SIG-M5 treated with dmso at 0.1 percent for 504 hours (cell line): ENCODE results near the gene YRDC.

Source experiments
- DNase-seq: peaks from one replicate; lab custom pipeline; 2025; ENCODE audit not compliant: unreplicated experiment; lab: John Stamatoyannopoulos, UW

YRDC gene, protein sequence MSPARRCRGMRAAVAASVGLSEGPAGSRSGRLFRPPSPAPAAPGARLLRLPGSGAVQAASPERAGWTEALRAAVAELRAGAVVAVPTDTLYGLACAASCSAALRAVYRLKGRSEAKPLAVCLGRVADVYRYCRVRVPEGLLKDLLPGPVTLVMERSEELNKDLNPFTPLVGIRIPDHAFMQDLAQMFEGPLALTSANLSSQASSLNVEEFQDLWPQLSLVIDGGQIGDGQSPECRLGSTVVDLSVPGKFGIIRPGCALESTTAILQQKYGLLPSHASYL

DNA sequence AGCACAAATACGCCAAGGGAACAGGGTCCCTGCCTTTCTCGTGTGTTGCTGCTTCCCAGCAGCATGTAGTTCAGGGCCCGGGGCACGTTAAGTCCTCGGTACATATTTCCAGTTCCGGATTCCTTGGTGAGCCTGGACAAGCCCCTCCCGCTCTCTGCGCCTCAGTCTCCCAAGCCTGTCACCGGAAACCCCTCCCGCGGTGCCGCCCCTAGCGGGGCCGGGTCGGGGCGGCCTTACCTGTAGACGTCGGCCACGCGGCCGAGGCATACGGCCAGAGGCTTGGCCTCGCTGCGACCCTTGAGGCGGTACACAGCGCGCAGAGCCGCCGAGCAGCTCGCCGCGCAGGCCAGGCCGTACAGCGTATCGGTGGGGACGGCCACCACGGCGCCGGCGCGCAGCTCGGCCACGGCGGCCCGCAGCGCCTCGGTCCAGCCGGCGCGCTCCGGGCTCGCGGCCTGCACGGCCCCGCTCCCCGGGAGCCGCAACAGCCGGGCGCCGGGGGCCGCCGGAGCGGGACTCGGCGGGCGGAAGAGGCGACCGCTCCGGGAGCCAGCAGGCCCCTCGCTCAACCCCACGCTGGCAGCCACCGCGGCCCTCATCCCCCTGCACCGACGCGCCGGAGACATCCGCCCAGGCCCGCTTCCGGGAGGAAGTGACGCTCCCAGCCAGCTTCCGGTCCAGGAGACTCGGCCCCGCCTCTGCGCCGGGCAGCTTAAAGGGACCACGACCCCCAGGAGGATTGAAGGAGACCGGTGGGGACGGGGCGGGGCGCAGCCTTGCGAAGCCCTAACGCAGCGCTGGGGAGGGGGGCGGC is at the start of gene YRDC, which contains the start of gene C1orf122:
YRDC (minus strand) TSS at position 654 of the 814 bp plus-strand sequence; CDS start at position 626, 28 bp downstream.
C1orf122 (plus strand) TSS at position 236 of the 814 bp plus-strand sequence. CDS start 615 bp downstream, outside the sequence.
- peak; percentile 89 for DNase-seq

- no peak for DNase-seq
Observed at GRCh38 chr1:37854406-37854805, 46.4 kb upstream of the YRDC start.

DNA sequence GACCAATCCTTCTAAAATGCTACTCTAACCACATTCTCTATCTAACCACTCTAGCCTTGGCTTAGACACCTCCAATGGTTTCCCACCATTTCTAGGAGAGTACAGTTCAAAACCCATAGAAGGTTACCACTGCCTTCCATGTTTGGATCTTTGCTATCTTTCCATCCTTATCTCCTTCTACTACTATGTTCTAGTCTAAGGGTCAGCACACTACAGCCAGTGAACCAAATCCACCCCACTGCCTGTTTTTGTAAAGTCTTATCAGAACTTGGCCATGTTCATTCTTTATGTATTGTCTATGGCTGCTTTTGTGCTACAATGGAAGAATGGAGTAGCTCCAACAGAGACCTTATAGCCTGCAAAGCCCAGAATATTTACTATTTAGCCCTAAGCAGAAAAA is 45.1 kb upstream of the YRDC start:
- no peak for DNase-seq

DNA sequence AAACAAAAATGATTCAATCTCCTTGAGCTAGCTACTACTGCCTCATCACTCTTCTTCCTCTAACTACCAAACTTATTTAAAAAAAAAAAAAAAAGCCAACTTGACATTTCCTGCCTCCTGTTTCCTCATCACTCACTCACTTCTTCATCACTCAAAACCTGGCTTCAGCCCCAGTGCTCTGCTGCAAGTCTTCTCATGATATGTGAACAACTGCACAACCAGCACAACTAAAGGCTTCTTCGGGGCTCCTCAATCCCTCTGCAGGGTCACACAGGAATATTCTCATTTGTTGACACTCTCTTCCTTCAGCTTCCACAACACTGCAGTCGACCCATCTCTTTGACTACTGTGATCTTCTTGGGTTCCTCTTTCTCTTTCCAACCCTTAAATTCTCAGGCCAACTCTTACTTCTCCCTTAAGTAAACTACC is 43.8 kb upstream of the YRDC start:
- peak; percentile 82 for DNase-seq

DNA sequence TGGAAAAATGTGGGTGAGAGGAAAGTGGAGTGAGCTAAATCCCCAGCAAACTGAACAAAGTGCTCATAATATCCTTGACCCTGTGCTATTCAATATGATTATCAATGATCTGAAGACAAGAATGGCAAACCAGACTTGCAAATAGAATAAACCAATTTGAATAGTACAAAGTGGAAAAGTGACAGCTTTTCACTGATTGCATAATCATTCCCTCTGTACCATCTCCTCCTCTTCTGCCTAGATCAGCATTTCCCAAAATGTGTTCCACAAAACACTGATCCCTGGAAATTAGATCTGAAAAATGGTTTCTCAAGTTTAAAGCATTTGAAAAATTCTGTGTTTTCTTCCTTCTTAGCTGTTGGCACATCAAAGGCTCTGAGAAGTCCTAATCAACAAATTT is 43.3 kb upstream of the YRDC start:
- DNase-seq, result no peak

DNA sequence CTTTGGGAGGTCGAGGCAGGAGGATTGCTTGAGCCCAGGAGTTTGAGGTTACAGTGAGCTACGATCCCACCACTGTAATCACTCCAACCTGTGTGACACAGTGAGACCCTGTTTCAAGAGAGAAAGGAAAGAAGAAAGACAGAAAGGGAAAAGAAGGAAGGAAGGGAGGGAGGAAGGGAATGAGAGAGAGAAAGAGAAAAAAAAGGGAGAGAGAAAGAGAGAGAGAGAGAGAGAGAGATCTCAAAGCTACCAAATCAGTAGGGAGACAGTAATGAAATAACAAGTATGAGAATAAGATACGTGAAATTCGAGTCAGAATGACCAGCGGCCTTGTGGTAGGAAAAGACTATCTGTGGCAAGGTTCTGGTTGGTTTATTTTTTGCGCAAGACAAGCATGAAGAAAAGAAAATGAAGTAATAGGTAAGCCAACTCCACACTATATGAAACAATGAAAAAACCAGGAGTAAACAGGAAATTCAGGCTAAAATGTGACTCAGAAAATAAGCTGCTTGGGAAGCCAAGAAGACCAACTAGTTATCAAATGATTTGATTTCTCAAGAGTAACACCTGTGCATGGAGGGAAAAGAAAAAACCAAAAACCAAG is 42.4 kb upstream of the YRDC start:
- peak; percentile 69 for DNase-seq

DNA sequence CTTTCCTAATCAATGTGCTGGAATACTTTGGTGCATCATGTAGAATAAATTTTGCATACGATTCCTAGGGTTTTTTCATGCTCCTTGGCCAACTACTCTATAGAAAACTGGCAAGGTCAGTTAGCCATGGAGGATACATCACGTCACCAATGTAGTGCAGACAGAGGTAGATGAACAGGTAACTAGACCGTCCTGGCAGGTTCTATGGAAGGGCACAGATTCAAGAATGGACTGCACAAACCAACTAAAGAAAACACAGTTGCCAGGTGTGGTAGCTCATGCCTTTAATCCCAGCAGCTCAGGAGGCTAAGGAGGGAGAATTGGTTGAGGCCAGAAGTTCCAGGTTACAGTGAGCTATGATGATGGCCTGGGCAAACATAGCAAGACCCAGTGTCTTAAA is 41.5 kb upstream of the YRDC start:
- DNase-seq, result no peak

DNA sequence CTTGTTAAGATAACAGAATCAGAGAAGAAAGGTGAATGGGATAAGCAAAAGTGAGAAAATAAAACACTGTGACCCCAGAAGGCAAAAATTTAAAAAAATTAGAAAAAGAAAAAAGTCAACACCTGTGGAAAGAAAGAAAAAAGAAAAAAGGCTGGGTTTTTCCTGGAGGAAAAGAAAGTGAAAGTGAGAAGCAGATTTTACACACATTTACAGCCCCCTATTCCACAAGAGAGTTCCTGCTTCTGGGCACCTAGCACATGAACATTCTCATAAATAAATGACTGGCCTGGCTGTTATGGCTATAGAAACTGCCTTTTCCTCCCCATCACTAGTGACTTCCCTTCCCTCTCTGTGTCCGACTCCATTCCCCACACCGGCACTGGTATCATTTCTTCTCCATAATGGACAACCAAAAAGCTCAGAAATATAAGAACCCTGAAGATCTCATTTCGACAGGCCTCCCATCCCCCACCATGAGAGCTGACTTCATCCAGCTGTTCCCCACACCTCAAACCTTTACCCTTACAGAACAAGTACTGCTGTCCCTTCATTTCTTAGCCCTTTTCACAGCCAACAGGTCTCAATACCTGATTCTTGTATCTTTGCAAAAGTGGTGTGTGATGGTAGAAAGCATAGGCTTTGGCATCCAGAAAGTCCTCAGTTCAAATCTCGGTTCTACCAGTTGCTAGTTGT is 38.8 kb upstream of the YRDC start:
- DNase-seq, result peak; percentile 45

DNA sequence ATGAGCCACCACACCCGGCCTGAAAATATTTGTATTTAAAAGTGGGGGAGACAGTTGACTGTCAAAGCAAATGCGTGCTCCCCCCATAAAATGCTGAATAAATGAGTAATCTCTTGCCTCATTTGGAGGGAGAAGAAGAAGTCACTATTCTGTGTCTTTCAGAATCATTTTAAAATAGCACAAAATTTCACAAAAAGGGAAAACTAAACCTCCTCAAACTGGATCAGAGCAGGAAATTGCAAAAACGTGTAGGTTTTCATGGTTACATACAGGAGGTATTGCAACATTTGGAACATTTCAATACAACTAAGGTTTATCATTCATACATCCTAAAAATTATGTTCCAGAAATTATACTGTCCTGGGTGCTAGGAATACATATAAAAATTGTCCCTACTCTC is 37.8 kb upstream of the YRDC start:
- DNase-seq, result peak; percentile 93

DNA sequence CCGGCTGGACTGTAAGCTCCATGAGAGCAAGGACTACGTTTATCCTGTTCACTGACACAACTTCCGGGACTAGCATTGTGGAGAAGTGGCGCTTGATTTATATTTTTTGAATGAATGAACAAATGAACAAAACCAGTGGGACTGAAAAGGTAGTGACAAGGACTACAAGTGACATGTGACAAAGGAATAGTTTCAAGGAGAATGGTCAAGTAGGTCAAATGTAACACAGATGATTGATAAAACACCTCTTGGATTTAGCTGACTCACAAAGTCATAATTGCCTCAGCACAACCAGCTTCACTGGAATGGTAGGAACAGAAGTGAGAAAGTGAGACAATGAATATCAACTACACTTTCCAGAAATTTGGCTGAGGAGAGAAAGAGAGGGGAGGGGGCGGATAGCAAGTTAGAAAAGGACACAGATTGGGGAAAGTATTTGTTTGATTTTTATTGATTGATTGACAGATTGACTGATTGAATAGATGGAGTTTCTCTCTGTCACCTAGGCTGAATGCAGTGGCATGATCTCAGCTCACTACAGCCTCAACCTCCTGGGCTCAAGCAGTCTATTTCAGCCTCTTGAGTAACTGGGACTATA is 37.1 kb upstream of the YRDC start:
- DNase-seq, result peak; percentile 52

DNA sequence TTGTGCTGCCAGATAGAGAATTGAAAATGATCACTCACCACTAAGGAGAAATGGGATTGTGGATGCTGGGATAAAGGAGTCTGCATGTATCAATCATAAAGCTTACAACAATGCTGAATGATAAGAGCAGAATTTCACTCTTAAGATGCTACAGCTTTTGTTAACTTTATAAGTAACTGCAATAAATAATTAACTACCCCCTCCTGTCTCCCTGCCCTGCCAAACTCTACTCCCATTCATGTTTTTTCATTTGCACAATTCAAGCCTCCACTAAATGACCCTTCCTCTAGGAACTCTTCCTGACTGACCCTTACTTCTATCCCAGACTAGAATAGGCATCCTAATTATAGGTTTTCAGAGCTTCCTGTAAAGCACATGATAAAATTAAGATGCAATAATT is 36.5 kb upstream of the YRDC start:
- no peak for DNase-seq

DNA sequence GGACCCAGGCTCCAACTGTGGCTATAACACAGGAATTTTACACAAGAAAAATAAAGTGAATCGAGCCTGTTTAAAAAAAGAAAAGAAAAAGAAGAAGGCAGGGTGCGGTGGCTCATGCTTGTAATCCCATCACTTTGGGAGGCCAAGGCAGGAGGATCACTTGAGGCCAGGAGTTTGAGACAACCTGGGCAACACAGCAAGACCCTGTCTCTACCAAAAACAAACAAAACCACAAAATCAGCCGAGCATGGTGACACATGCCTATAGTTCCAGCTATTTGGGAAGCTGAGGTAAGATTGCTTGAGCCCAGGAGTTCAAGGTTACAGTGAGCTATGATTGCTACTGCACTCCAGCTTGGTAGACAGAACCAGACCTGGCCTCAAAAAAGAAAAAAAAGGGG is 33.6 kb upstream of the YRDC start:
- DNase-seq, result no peak

GRCh38 chr1:37840711-37841110 is 32.7 kb upstream of the YRDC start:
- no peak for DNase-seq

- DNase-seq, result no peak
Observed at GRCh38 chr1:37839676-37840075, 31.7 kb upstream of the YRDC start.

GRCh38 chr1:37836788-37837187 is 28.8 kb upstream of the YRDC start:
- no peak for DNase-seq

DNA sequence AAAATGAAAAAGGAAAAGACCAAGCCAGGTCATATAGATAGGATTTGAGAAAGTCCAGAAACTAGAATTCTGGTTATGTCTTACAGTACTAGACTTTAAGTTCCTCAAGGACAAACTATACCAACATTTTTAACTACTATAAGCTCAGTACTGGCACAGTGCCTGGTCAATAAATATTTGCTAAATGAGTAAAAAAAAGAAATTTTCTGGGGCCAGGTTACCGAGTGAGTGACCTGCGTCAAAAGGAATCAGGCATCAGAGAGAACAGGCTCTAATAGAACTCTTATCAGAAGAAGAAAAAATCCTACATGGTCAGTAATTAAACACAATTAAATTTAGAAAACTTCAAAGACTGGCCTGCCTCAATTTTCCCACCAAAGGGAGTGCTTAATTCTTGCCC is 23.8 kb upstream of the YRDC start:
- DNase-seq, result no peak

DNA sequence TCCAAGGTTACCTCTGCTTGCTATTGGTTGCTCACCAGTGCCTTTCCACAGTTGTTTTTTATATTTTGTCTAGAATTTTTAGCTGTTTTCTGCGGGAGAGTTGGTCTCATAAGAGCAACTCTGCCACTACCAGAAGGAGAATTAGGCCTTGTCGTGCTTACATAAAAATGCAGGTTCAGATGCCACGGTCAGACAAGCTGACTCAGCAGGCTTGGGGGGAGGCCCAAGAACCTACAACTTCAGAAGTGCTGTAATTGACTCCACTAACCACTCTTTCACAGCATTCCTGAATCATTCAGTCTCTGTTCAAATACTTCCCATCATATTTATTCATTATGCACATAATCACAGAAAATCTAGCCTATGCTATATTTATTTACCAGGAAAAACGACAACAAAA is 23.1 kb upstream of the YRDC start:
- no peak for DNase-seq

GRCh38 chr1:37828410-37829074 is 20.5 kb upstream of the YRDC start:
- no peak for DNase-seq

GRCh38 chr1:37825506-37825905 is 17.5 kb upstream of the YRDC start:
- DNase-seq, result no peak

DNA sequence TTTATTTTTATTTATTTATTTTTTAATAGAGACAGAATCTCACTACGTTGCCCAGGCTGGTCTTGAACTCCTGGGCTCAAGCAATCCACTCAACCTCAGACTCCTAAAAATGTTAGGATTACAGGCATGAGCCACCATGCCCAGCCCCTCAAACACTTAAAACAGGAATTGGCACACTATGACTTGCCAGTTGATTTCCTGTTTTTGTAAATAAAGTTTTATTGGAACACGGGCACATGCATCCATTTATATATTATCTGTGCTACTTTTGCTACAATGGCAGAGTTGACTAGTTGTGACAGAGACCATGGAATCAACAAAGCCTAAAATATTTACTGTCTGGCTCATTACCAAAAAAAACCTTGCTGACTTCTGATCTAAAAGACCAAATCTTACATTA is 16.0 kb upstream of the YRDC start:
- no peak for DNase-seq
